Stimulated activated CD8-positive, alpha-beta memory T cell treated with anti-CD3 and anti-CD28 coated beads, Interleukin-4, amount 100 ng/mL, for 4 hours (primary cell): ENCODE measurements around the gene TRPV2.

Experiments
- DNase-seq, 2 donors: peaks; one replicate each; pipeline ENCODE4 v3.0.0-alpha.2; 2020; ENCODE audit warnings: low read depth in 2 of 2, low spot score in 1 of 2

TRPV2 gene

GRCh38 chr17:16406742-16407674 lies 8.4 kb upstream of the TRPV2 start:
- no peak for DNase-seq

GRCh38 chr17:16407911-16408588 lies 7.3 kb upstream of the TRPV2 start:
- no peak for DNase-seq

- no peak for DNase-seq
Observed at GRCh38 chr17:16417399-16417798, 2.0 kb downstream of the TRPV2 start.

- no peak for DNase-seq
Observed at GRCh38 chr17:16417896-16418684, 2.7 kb downstream of the TRPV2 start.

GRCh38 chr17:16418685-16419068 lies 3.3 kb downstream of the TRPV2 start:
- DNase-seq: no peak

GRCh38 chr17:16419074-16419928 lies 3.9 kb downstream of the TRPV2 start:
- DNase-seq: peak in 1 of 2 donors; percentile 52

- DNase-seq: peak in 1 of 2 donors; percentile 51
Observed at GRCh38 chr17:16419929-16420271, 4.5 kb downstream of the TRPV2 start.

- DNase-seq: no peak
Observed at GRCh38 chr17:16422416-16422815, 7.0 kb downstream of the TRPV2 start.

GRCh38 chr17:16423226-16423872 lies 8.0 kb downstream of the TRPV2 start:
- no peak for DNase-seq

- DNase-seq: no peak
Observed at GRCh38 chr17:16425202-16425601, 9.8 kb downstream of the TRPV2 start.

- DNase-seq: no peak
Observed at GRCh38 chr17:16425698-16426659, 10.6 kb downstream of the TRPV2 start.

- no peak for DNase-seq
Observed at GRCh38 chr17:16427020-16427419, 11.6 kb downstream of the TRPV2 start.

GRCh38 chr17:16428098-16428882 lies 12.9 kb downstream of the TRPV2 start:
- no peak for DNase-seq

GRCh38 chr17:16429083-16429482 lies 13.7 kb downstream of the TRPV2 start:
- no peak for DNase-seq

- no peak for DNase-seq
Observed at GRCh38 chr17:16430650-16431049, 15.3 kb downstream of the TRPV2 start.

- DNase-seq: no peak
Observed at GRCh38 chr17:16432017-16432416, 16.6 kb downstream of the TRPV2 start.

- DNase-seq: no peak
Observed at GRCh38 chr17:16433514-16433913, 18.1 kb downstream of the TRPV2 start.

- DNase-seq: no peak
Observed at GRCh38 chr17:16434662-16435061, 19.3 kb downstream of the TRPV2 start.
